ENCODE data around the gene KLHL18.

KLHL18 gene

DNA sequence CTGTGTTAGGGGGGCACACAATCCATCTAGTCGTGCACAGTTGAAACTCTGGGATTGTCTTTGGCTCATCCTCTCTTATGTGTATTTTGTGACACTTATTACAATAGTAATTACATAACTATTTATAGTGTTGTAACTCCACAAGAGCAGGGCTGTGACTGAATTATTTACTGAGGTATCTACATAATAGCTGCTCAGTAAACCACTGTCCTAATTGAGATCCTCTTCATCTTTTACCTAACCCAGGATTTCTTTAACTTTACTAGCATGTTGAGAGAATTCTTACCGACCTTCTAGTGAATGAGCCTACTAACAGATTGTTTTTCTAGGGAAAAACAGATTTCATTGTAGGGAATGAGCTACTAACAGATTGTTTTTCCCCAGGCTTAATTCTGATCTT, 11.1 kb downstream of the KLHL18 start:
- Histone ChIP-seq H3K4me3 (ENCODE audit: low read depth, low read length) (no peak overlapping the region), H3K27me3 (replicated peaks) (no peaks in the 10 kb centered on the region), H3K27ac (no peak overlapping the region), H3K36me3 (replicated peaks) (no peaks in the 10 kb centered on the region)
- TF ChIP-seq, protein P1, sequence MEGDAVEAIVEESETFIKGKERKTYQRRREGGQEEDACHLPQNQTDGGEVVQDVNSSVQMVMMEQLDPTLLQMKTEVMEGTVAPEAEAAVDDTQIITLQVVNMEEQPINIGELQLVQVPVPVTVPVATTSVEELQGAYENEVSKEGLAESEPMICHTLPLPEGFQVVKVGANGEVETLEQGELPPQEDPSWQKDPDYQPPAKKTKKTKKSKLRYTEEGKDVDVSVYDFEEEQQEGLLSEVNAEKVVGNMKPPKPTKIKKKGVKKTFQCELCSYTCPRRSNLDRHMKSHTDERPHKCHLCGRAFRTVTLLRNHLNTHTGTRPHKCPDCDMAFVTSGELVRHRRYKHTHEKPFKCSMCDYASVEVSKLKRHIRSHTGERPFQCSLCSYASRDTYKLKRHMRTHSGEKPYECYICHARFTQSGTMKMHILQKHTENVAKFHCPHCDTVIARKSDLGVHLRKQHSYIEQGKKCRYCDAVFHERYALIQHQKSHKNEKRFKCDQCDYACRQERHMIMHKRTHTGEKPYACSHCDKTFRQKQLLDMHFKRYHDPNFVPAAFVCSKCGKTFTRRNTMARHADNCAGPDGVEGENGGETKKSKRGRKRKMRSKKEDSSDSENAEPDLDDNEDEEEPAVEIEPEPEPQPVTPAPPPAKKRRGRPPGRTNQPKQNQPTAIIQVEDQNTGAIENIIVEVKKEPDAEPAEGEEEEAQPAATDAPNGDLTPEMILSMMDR (IDR thresholded peaks at IDR 0.05; ENCODE audit: low read depth, low read length, missing control alignments) = no peak
- in situ Hi-C loops (cut with HindIII; ENCODE audit: low pct_ligation_motif_present, low sequenced_read_pairs) = no loop called here
- no peak for DNase-seq

DNA sequence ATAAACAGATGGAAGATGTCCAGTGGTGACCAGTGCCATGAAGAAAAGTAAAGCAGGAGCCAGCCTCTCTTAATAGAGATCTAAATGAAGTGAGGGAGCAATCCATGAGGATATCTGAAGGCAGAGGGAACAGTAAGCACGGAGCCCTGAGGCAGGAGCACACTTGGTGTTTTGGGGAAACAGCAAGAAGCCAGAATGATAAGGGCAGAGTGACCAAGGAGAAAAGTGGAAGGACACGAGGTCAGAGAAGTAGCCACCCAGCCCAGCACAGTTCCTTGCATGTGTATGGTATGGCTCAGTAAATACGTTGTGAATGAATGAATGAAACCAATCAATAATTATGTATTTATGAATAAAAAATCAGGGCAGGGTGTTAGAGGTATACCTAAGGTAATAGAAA, 11.6 kb downstream of the KLHL18 start:
- TF ChIP-seq, protein P1 (IDR thresholded peaks at IDR 0.05; ENCODE audit: low read depth, low read length, missing control alignments) = no peak
- Histone ChIP-seq H3K27ac (no peak overlapping the region), H3K4me3 (ENCODE audit: low read depth, low read length) (no peak overlapping the region), H3K36me3 (replicated peaks) (no peaks in the 10 kb centered on the region), H3K27me3 (replicated peaks) (no peaks in the 10 kb centered on the region)
- DNase-seq = no peak
- in situ Hi-C loops (cut with HindIII; ENCODE audit: low pct_ligation_motif_present, low sequenced_read_pairs) = no loop called here

DNA sequence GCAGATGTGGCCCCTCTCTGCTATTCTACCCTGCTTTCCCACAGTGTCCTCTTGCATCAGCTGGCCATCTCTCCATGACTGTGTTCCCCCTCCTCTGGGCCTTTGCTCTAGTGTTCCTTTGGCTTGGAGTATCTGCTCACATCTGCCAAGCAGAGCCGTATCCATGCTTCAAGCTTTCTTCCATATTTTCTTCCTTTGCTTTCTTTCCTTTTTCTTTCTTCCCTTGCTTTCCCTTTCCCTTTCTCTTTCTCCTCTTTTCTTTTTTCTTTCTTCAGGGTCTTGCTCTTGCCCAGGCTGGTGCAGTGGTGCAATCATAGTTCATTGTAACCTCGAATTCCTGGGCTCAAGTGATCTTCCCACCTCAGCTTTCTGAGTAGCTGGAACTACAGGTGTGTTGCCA, 12.6 kb downstream of the KLHL18 start:
- DNase-seq = no peak
- no peak overlapping the region for H3K27ac ChIP-seq
- H3K36me3 ChIP-seq (replicated peaks) = no peaks in the 10 kb centered on the region
- H3K4me3 ChIP-seq (ENCODE audit: low read depth, low read length) = no peak overlapping the region
- TF ChIP-seq, protein P1 (IDR thresholded peaks at IDR 0.05; ENCODE audit: low read depth, low read length, missing control alignments) = no peak
- H3K27me3 ChIP-seq (replicated peaks) = no peaks in the 10 kb centered on the region
- in situ Hi-C loops (cut with HindIII; ENCODE audit: low pct_ligation_motif_present, low sequenced_read_pairs) = no loop called here

DNA sequence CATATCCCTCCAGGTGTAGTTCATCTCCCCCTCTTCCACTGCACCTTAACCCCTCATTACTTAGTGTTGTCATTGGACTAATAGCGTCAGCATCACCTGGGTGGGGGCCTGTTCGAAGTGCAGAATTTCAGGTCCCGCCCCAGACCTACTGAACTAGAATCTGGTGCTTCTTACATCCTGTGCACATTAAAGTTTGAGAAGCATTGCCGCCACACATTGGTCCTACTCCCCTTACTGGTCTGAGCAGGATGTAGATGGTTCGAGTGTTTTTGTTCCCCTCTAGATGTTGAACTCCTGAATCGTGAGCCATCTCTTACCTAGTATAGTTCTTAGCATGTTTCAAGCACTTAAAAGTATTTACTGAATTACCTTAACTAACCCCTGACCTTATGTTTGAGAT, 13.2 kb downstream of the KLHL18 start:
- H3K27ac ChIP-seq = no peak overlapping the region
- H3K36me3 ChIP-seq (replicated peaks) = no peaks in the 10 kb centered on the region
- in situ Hi-C loops (cut with HindIII; ENCODE audit: low pct_ligation_motif_present, low sequenced_read_pairs) = no loop called here
- no peak for DNase-seq
- no peak overlapping the region for H3K4me3 ChIP-seq (ENCODE audit: low read depth, low read length)
- TF ChIP-seq, protein P1 (IDR thresholded peaks at IDR 0.05; ENCODE audit: low read depth, low read length, missing control alignments) = no peak
- H3K27me3 ChIP-seq (replicated peaks) = no peaks in the 10 kb centered on the region

DNA sequence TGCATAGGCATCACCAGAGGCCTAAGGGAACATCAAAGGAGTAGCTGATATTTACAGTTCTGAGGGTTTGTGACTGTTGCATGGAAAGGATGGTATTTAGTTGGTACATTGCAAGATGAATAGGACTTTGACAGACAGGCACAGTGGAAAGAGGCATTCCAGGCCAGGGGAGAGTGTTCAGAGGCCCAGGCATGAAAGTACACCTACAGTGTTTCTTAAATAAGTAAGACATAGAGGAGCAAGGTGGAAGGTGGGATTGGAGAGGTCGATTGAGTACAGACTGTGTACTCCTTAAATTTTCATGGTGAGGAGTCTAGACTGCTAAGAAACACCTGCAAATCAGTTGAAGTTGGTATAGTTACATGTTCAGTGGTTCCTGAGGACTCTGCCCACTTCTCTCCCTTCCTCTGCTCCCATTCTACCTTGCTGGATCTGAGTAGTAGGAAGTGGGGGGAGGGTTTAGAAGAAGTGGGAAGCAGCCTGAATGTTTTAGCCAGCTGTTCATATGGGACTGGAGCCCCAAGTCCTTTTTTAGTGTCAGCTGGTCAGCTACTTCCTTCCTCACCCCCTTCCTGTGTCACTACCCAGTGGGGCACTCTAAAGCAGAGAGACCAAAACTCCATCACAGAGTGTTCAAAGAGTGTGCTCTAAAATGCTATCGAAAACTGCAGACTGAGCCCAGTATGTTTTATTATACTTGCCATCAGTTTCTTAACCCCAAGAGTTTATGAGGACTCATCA, 14.0 kb downstream of the KLHL18 start:
- no peaks in the 10 kb centered on the region for H3K36me3 ChIP-seq (replicated peaks)
- in situ Hi-C loops (cut with HindIII; ENCODE audit: low pct_ligation_motif_present, low sequenced_read_pairs) = no loop called here
- no peak overlapping the region for H3K27ac ChIP-seq
- DNase-seq = no peak
- no peaks in the 10 kb centered on the region for H3K27me3 ChIP-seq (replicated peaks)
- TF ChIP-seq, protein P1 (IDR thresholded peaks at IDR 0.05; ENCODE audit: low read depth, low read length, missing control alignments) = no peak
- H3K4me3 ChIP-seq (ENCODE audit: low read depth, low read length) = no peak overlapping the region

DNA sequence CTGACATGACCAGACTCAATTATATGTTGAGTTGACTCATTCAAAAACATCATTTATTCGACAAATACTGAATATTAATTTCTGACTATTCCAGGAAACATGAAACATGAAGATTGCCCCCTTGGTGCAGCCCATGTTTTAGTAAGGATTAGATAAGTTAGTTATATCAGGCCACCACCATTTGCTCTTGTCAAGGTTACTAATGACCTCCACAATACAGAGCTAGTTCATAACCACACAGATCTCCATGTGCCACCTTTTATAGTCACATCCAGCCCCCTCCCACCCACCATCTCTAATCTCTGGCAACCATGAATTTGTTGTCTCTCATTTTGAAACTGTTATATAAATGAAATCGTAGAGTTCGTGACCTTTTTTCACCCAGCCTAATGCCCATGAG, 15.7 kb downstream of the KLHL18 start:
- no peak overlapping the region for H3K4me3 ChIP-seq (ENCODE audit: low read depth, low read length)
- in situ Hi-C loops (cut with HindIII; ENCODE audit: low pct_ligation_motif_present, low sequenced_read_pairs) = no loop called here
- TF ChIP-seq, protein P1 (IDR thresholded peaks at IDR 0.05; ENCODE audit: low read depth, low read length, missing control alignments) = no peak
- H3K27ac ChIP-seq = no peak overlapping the region
- no peaks in the 10 kb centered on the region for H3K27me3 ChIP-seq (replicated peaks)
- H3K36me3 ChIP-seq (replicated peaks) = peaks cover 6% of the 10 kb centered on the region
- no peak for DNase-seq

All from brain microvascular endothelial cell (primary cell).